Smooth muscle cell (in vitro differentiated cells): Measurements from ENCODE around the gene ANK3. TPM values are rescaled to one million over a fixed set of nuclear protein-coding genes. Genes with fewer than 3 reads are reported as not detected.

Experiments
- DNase-seq: peaks from one replicate; lab custom pipeline; 2025; ENCODE audit not compliant: unreplicated experiment; lab: John Stamatoyannopoulos, UW
- H2AFZ ChIP-seq: fragments of 200-600 bp; sonication (generic); 2 replicates; pipeline ENCODE4 v1.6.0; 2016; ENCODE audit warnings: antibody characterized with exemption, low read depth, mild to moderate bottlenecking
- H3F3A ChIP-seq: fragments of 200-600 bp; sonication (generic); 2 replicates; pipeline ENCODE4 v1.6.0; 2017; ENCODE audit warnings: antibody characterized with exemption, low read depth
- H3K27ac ChIP-seq: fragments of 200-600 bp; sonication (generic); 2 replicates; pipeline ENCODE4 v1.5.1; 2016; ENCODE audit warnings: low read depth, mild to moderate bottlenecking
- H3K27me3 ChIP-seq: fragments of 200-600 bp; sonication (generic); 2 replicates; pipeline ENCODE4 v1.6.1; 2016; ENCODE audit warnings: low read depth, mild to moderate bottlenecking
- H3K36me3 ChIP-seq: fragments of 200-600 bp; sonication (generic); 2 replicates; pipeline ENCODE4 v1.5.1; 2016; ENCODE audit warnings: low read depth
- H3K4me1 ChIP-seq: fragments of 200-600 bp; sonication (generic); 2 replicates; pipeline ENCODE4 v1.5.1; 2016; ENCODE audit warnings: low read depth
- H3K4me2 ChIP-seq: fragments of 200-600 bp; sonication (generic); 2 replicates; pipeline ENCODE4 v1.6.0; 2016; ENCODE audit warnings: mild to moderate bottlenecking
- H3K4me3 ChIP-seq: fragments of 200-600 bp; sonication (generic); 2 replicates; pipeline ENCODE4 v1.5.1; 2016; ENCODE audit warnings: mild to moderate bottlenecking
- H3K79me2 ChIP-seq: fragments of 200-600 bp; sonication (generic); 2 replicates; pipeline ENCODE4 v1.6.0; 2016; ENCODE audit warnings: low read depth, mild to moderate bottlenecking
- H3K9ac ChIP-seq: fragments of 200-600 bp; sonication (generic); 2 replicates; pipeline ENCODE4 v1.6.0; 2016; ENCODE audit warnings: low read depth
- H3K9me3 ChIP-seq: fragments of 200-600 bp; sonication (generic); replicated peaks from 2 replicates; pipeline ENCODE4 v1.5.1; 2016; ENCODE audit warnings: low read depth
- H4K20me1 ChIP-seq: fragments of 200-600 bp; sonication (generic); 2 replicates; pipeline ENCODE4 v1.6.0; 2016; ENCODE audit warnings: low read depth
- WGBS: methylation state at CpG from one replicate; pipeline ENCODE4 v1.1.7; 2016; ENCODE audit warnings: low lambda C conversion rate; 5-methylcytosine and 5-hydroxymethylcytosine counted together
- polyA plus RNA-seq: library from polyadenylated mRNA; unstranded; fragments of >200 nt; fragmentation: Nextera tagmentation; extraction: Ambion mirVana; gene quantifications from 2 replicates; pipeline ENCODE4 v1.2.1, GENCODE V29; 2016
- total RNA-seq: library from RNA; depleted of rRNA; stranded (reverse); fragments of >200 nt; gene quantifications from 2 replicates; pipeline ENCODE4 v1.2.3, GENCODE V29; 2014
- TF ChIP-seq, protein P1 (sequence below): fragments of 200-600 bp; sonication (generic); IDR thresholded peaks from 2 replicates; pipeline ENCODE4 v1.5.1; 2017; ENCODE audit warnings: borderline replicate concordance, mild to moderate bottlenecking, antibody characterized with exemption; ENCODE audit not compliant: insufficient read depth, poor library complexity, severe bottlenecking

The ANK3 gene
- total and polyA plus RNA-seq, 2 experiments from 2014 or later: 28.2 to 85.5 TPM

DNA sequence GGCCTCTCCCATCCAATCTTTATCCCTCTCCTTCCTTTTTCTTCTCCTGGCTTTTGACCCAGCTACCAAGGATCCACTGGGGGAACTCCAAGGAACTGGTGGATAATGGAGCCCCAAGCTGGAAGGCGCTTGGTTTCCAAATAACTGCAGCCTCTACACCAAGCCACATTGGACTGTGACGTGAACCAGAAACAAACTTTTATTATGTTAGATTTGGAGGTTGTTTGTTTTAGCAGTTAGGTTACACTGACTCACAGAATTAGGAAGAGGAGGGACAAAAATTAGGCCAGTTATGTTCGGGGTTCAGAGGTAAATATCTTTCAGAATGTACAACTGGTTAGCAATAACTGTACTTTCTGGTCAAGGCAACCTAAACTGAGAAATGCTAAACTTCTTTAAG, 21.3 kb upstream of the ANK3 start:
- no peak for DNase-seq
- no peak overlapping the region for H3K9ac ChIP-seq
- 75% methylated on average over 3 of the region's 3 CpGs for WGBS
- H3K36me3 ChIP-seq: no peaks in the 10 kb centered on the region
- H3K79me2 ChIP-seq: no peaks in the 10 kb centered on the region
- no peaks in the 10 kb centered on the region for H3F3A ChIP-seq
- TF ChIP-seq, protein P1, sequence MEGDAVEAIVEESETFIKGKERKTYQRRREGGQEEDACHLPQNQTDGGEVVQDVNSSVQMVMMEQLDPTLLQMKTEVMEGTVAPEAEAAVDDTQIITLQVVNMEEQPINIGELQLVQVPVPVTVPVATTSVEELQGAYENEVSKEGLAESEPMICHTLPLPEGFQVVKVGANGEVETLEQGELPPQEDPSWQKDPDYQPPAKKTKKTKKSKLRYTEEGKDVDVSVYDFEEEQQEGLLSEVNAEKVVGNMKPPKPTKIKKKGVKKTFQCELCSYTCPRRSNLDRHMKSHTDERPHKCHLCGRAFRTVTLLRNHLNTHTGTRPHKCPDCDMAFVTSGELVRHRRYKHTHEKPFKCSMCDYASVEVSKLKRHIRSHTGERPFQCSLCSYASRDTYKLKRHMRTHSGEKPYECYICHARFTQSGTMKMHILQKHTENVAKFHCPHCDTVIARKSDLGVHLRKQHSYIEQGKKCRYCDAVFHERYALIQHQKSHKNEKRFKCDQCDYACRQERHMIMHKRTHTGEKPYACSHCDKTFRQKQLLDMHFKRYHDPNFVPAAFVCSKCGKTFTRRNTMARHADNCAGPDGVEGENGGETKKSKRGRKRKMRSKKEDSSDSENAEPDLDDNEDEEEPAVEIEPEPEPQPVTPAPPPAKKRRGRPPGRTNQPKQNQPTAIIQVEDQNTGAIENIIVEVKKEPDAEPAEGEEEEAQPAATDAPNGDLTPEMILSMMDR: no peak
- peaks cover 14% of the 10 kb centered on the region for H4K20me1 ChIP-seq
- no peak overlapping the region for H3K27ac ChIP-seq
- H3K4me2 ChIP-seq: no peak overlapping the region
- no peaks in the 10 kb centered on the region for H3K27me3 ChIP-seq
- H3K4me1 ChIP-seq: peaks cover 7% of the 10 kb centered on the region
- H3K4me3 ChIP-seq: no peak overlapping the region
- no peak overlapping the region for H2AFZ ChIP-seq
- no peaks in the 10 kb centered on the region for H3K9me3 ChIP-seq

DNA sequence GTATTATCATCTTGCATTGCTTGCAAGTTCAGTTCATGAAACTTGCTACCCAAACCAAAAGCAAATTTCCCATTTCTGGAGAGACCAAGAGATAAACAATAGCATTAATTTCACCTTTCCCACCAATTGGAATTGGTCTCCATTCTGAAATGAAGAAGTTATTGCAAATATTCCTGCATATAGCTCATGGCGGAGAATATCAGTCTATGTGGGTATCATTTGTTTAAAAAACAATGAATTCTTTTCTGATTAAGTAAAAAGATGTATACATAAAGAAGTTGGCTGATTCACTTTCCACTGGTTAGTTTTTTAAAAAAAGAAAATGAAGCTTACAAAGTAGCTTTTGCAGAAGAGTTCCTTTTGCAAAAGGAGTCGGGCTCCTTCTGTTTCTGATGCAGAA, 19.5 kb upstream of the ANK3 start:
- no peaks in the 10 kb centered on the region for H3F3A ChIP-seq
- no peaks in the 10 kb centered on the region for H3K9me3 ChIP-seq
- TF ChIP-seq, protein P1: no peak
- no peak overlapping the region for H2AFZ ChIP-seq
- H3K79me2 ChIP-seq: no peaks in the 10 kb centered on the region
- 93% methylated on average over 2 of the region's 2 CpGs for WGBS
- H3K27ac ChIP-seq: no peak overlapping the region
- H3K9ac ChIP-seq: no peak overlapping the region
- H3K36me3 ChIP-seq: no peaks in the 10 kb centered on the region
- peaks cover 4% of the 10 kb centered on the region for H4K20me1 ChIP-seq
- no peak overlapping the region for H3K4me2 ChIP-seq
- no peaks in the 10 kb centered on the region for H3K4me1 ChIP-seq
- H3K27me3 ChIP-seq: no peaks in the 10 kb centered on the region
- H3K4me3 ChIP-seq: no peak overlapping the region
- DNase-seq: no peak

DNA sequence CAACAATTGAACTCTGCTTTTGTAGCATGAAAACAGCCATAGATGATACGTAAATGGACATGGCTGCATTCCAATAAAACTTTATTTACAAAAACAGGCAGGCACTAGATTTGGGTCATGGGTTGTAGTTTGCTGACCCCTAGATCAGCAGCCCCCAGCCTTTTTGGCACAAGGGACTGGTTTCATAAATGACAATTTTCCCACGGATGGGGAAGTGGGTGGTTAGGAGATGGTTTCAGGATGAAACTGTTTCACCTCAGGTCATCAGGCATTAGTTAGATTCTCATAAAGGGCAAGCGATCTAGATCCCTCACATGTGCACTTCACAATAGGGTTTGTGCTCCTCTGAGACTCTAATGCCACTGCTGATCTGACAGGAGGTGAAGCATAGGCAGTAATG, 16.5 kb upstream of the ANK3 start:
- 99% methylated on average over 3 of the region's 3 CpGs for WGBS
- no peaks in the 10 kb centered on the region for H3F3A ChIP-seq
- DNase-seq: no peak
- H3K79me2 ChIP-seq: no peaks in the 10 kb centered on the region
- H3K4me2 ChIP-seq: no peak overlapping the region
- no peak overlapping the region for H2AFZ ChIP-seq
- no peaks in the 10 kb centered on the region for H3K27me3 ChIP-seq
- H3K4me3 ChIP-seq: no peak overlapping the region
- TF ChIP-seq, protein P1: no peak
- H4K20me1 ChIP-seq: peaks cover 7% of the 10 kb centered on the region
- no peaks in the 10 kb centered on the region for H3K4me1 ChIP-seq
- no peaks in the 10 kb centered on the region for H3K36me3 ChIP-seq
- no peak overlapping the region for H3K27ac ChIP-seq
- H3K9ac ChIP-seq: no peak overlapping the region
- no peaks in the 10 kb centered on the region for H3K9me3 ChIP-seq

DNA sequence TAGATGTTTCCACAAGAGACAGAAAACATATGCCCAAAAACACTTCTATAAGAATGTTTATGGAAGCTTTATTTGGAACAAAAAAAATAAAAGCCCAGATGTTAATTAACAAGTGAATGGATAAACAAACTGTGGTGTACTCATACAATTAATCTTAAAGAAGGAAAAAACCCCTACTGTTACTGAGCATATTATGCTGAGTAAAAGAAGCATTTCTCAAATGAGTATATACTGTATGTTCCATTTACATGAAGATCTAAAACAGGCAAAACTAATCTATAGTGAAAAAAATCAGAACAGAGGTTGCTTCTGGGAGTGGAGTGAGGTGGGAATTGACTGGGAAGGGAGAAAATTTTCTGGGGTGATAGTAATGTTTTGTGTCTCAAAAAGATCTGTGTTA, 15.5 kb upstream of the ANK3 start:
- H3K4me1 ChIP-seq: no peaks in the 10 kb centered on the region
- H3K27ac ChIP-seq: no peak overlapping the region
- DNase-seq: no peak
- no peak overlapping the region for H3K4me3 ChIP-seq
- H3K79me2 ChIP-seq: no peaks in the 10 kb centered on the region
- H3K9ac ChIP-seq: no peak overlapping the region
- TF ChIP-seq, protein P1: no peak
- H4K20me1 ChIP-seq: peaks cover 7% of the 10 kb centered on the region
- H3K4me2 ChIP-seq: no peak overlapping the region
- no peaks in the 10 kb centered on the region for H3K36me3 ChIP-seq
- H3K27me3 ChIP-seq: no peaks in the 10 kb centered on the region
- no peaks in the 10 kb centered on the region for H3K9me3 ChIP-seq
- H2AFZ ChIP-seq: no peak overlapping the region
- no peaks in the 10 kb centered on the region for H3F3A ChIP-seq
